Ureter (tissue), 1 donor: ENCODE results near the gene FAM13A. TPM values are rescaled to one million over a fixed set of nuclear protein-coding genes. Genes with fewer than 3 reads are reported as not detected.
"Not testable (repeated sequence)": the region's sequence is repeated elsewhere in the genome, so short reads cannot be mapped to it uniquely, and the experiment has no call there.

Experiments used
- DNase-seq: peaks from one replicate; pipeline ENCODE4 v3.0.0-alpha.2; 2020; ENCODE audit warnings: low spot score
- total RNA-seq: library from RNA; stranded (reverse); gene quantifications from one replicate; pipeline ENCODE4 v1.2.4, GENCODE V29; 2023
- donor health status: DM: yes; HTN: yes; CAD: no.

The FAM13A gene
- total RNA-seq = 62.1 TPM

GRCh38 chr4:89056953-89057398 is at the start of gene FAM13A:
Gene FAM13A (minus strand): TSS chr4:89057185. CDS start chr4:89056964, 221 bp downstream.
- peak; percentile 84 for DNase-seq

GRCh38 chr4:89105726-89106125 is 48.7 kb upstream of the FAM13A start:
- DNase-seq = no peak

- DNase-seq = no peak
Observed at GRCh38 chr4:89101256-89102161, 44.5 kb upstream of the FAM13A start.

GRCh38 chr4:89100853-89101252 is 43.9 kb upstream of the FAM13A start:
- DNase-seq = no peak

- no peak for DNase-seq
Observed at GRCh38 chr4:89099471-89099870, 42.5 kb upstream of the FAM13A start.

GRCh38 chr4:89099034-89099433 is 42.0 kb upstream of the FAM13A start:
- DNase-seq = no peak

GRCh38 chr4:89078300-89078699 is 21.3 kb upstream of the FAM13A start:
- no peak for DNase-seq

- DNase-seq = no peak
Observed at GRCh38 chr4:89077761-89078160, 20.8 kb upstream of the FAM13A start.

- DNase-seq = no peak
Observed at GRCh38 chr4:89072921-89073320, 15.9 kb upstream of the FAM13A start.

- no peak for DNase-seq
Observed at GRCh38 chr4:89071311-89071710, 14.3 kb upstream of the FAM13A start.

- DNase-seq = no peak
Observed at GRCh38 chr4:89070041-89070440, 13.1 kb upstream of the FAM13A start.

GRCh38 chr4:89069481-89069880 is 12.5 kb upstream of the FAM13A start:
- no peak for DNase-seq

- DNase-seq = no peak
Observed at GRCh38 chr4:89067417-89067816, 10.4 kb upstream of the FAM13A start.

GRCh38 chr4:89064848-89065247 is 7.9 kb upstream of the FAM13A start:
- no peak for DNase-seq

- DNase-seq = not testable (repeated sequence)
Observed at GRCh38 chr4:89057844-89058243, 859 bp upstream of the FAM13A start.

- no peak for DNase-seq
Observed at GRCh38 chr4:89056292-89056952, 563 bp downstream of the FAM13A start.

- no peak for DNase-seq
Observed at GRCh38 chr4:89055157-89056080, 1.6 kb downstream of the FAM13A start.

GRCh38 chr4:89054627-89055026 is 2.4 kb downstream of the FAM13A start:
- DNase-seq = no peak

- no peak for DNase-seq
Observed at GRCh38 chr4:89049853-89050252, 7.1 kb downstream of the FAM13A start.

- DNase-seq = no peak
Observed at GRCh38 chr4:89048906-89049601, 7.9 kb downstream of the FAM13A start.
